Keratinocyte (primary cell): Measurements from ENCODE around the gene NOB1. TPM values are rescaled to one million over a fixed set of nuclear protein-coding genes. Genes with fewer than 3 reads are reported as not detected.

ENCODE experiments used
- DNase-seq: peaks from one replicate; pipeline ENCODE4 v3.0.0-alpha.2; 2011; ENCODE audit warnings: low read depth, missing footprints, low spot score
- FAIRE-seq: peaks from 2 replicates; lab custom pipeline; 2011; peaks lifted over from hg19 to GRCh38; lab: Jason Lieb, UNC
- H2AFZ ChIP-seq: 2 replicates; pipeline ENCODE4 v1.6.0; 2012; ENCODE audit warnings: low read length, control low read depth, inconsistent platforms; ENCODE audit not compliant: control insufficient read depth
- H3K27ac ChIP-seq: 2 replicates; pipeline ENCODE4 v1.5.1; 2011; ENCODE audit warnings: low read length; ENCODE audit not compliant: control insufficient read depth, insufficient read depth
- H3K27me3 ChIP-seq: 3 replicates; pipeline ENCODE4 v1.6.0; 2011; ENCODE audit warnings: low read length; ENCODE audit not compliant: control insufficient read depth, insufficient read depth; ENCODE audit errors: extremely low read depth
- H3K36me3 ChIP-seq, 2 experiments: 2 replicates in 1 of 2; 3 replicates in 1 of 2; pipeline ENCODE4 v1.5.1; 2011; ENCODE audit warnings: low read length in 2 of 2, mild to moderate bottlenecking in 1 of 2; ENCODE audit not compliant: control insufficient read depth in 2 of 2, insufficient read depth in 2 of 2; ENCODE audit errors: extremely low read depth in 1 of 2
- H3K4me1 ChIP-seq: 3 replicates; pipeline ENCODE4 v1.5.1; 2011; ENCODE audit warnings: low read length; ENCODE audit not compliant: control insufficient read depth, insufficient read depth; ENCODE audit errors: extremely low read depth
- H3K4me2 ChIP-seq: 3 replicates; pipeline ENCODE4 v1.6.0; 2011; ENCODE audit warnings: low read depth, low read length; ENCODE audit not compliant: control insufficient read depth, insufficient read depth; ENCODE audit errors: extremely low read depth
- H3K4me3 ChIP-seq, 3 experiments: fragments of 200-600 bp in 1 of 3; sonication (generic) in 1 of 3; 2 replicates in 2 of 3; 3 replicates in 1 of 3; pipeline ENCODE4 v1.5.1; 2011 to 2016; ENCODE audit warnings: low read length in 3 of 3, mild to moderate bottlenecking in 3 of 3, control low read depth in 2 of 3, inconsistent platforms in 1 of 3, low read depth in 1 of 3, mixed read lengths in 1 of 3, mixed run types in 1 of 3, moderate library complexity in 1 of 3; ENCODE audit not compliant: control insufficient read depth in 2 of 3, insufficient read depth in 2 of 3; ENCODE audit errors: extremely low read depth in 1 of 3
- H3K79me2 ChIP-seq: 2 replicates; pipeline ENCODE4 v1.6.0; 2012; ENCODE audit warnings: low read length; ENCODE audit not compliant: control insufficient read depth, insufficient read depth
- H3K9ac ChIP-seq: 3 replicates; pipeline ENCODE4 v1.6.0; 2011; ENCODE audit warnings: low read length; ENCODE audit not compliant: control insufficient read depth, insufficient read depth; ENCODE audit errors: extremely low read depth
- H3K9me1 ChIP-seq: 3 replicates; pipeline ENCODE4 v1.6.0; 2011; ENCODE audit warnings: low read length; ENCODE audit not compliant: control insufficient read depth, insufficient read depth; ENCODE audit errors: extremely low read depth
- H3K9me3 ChIP-seq: 2 replicates; pipeline ENCODE4 v1.5.1; 2012; ENCODE audit warnings: low read depth, low read length; ENCODE audit not compliant: control insufficient read depth
- H4K20me1 ChIP-seq: 3 replicates; pipeline ENCODE4 v1.6.0; 2011; ENCODE audit warnings: low read length; ENCODE audit not compliant: control insufficient read depth, insufficient read depth; ENCODE audit errors: extremely low read depth
- EZH2 ChIP-seq: IDR thresholded peaks from one replicate; pipeline ENCODE4 v1.6.1; 2012; ENCODE audit warnings: inconsistent platforms, mild to moderate bottlenecking, low read length, moderate library complexity
- dilution Hi-C: fragments of 300-500 bp; cut with MboI; formaldehyde crosslinking; loops from one replicate; pipeline ENCODE4 v1.7.0; 2020; ENCODE audit warnings: low sequenced_read_pairs; ENCODE audit not compliant: extremely low pct_ligation_motif_present
- polyA plus RNA-seq, 5 experiments: library from polyadenylated mRNA; depleted of rRNA in 3 of 5; stranded (reverse) in 3 of 5; stranded (forward) in 1 of 5; unstranded in 1 of 5; fragments of >200 nt; gene quantifications; 1 replicate in 1 of 5; 2 replicates in 3 of 5; 3 replicates in 1 of 5; pipeline versions ENCODE4 v1.2.1 to v1.2.3, GENCODE V29; 2011 to 2012; ENCODE audit warnings: missing spikeins in 2 of 5, low read depth in 1 of 5, low replicate concordance in 1 of 5
- TF ChIP-seq, protein P1 (sequence below), 3 experiments: IDR thresholded peaks in 1 of 3; conservative IDR thresholded peaks in 1 of 3; optimal IDR thresholded peaks in 1 of 3; 2 replicates in 2 of 3; 3 replicates in 1 of 3; pipeline versions ENCODE3 to v1.5.1; 2011; ENCODE audit warnings: low read length in 3 of 3, mild to moderate bottlenecking in 3 of 3, moderate library complexity in 2 of 3, control low read depth in 1 of 3, inconsistent platforms in 1 of 3; ENCODE audit not compliant: insufficient read depth in 2 of 3; ENCODE audit errors: extremely low read depth in 1 of 3

Gene NOB1
- polyA plus RNA-seq, 1 donor (not counting 4 experiments of a cell fraction or from before 2014, with no cell fraction given), result 63.0 TPM

DNA sequence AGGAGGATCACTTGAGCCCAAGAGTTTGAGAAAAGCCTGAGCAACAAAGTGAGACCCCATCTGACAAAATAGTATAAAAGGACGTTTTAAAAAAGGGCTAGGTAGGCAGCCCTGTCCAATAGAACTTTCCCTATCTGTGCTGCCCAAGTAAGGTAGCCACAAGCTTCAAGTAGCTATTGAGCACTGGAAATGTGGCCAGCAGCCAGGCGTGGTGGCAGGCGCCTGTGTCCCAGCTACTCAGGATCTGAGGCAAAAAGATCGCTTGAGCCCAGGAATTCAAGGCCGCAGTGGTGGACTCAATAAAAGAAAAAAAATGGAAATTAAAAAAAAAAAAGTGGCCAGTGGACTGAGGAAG is 26.8 kb downstream of the NOB1 start:
- Histone ChIP-seq H3K4me1 (peaks cover 27% of the 10 kb centered on the region), H3K79me2 (peaks cover 21% of the 10 kb centered on the region), H3K9me3 (no peaks in the 10 kb centered on the region), H3K27me3 (no peaks in the 10 kb centered on the region), H4K20me1 (no peaks in the 10 kb centered on the region), H3K4me2 (peak overlapping the region; percentile 81), H2AFZ (no peak overlapping the region), H3K36me3 (no peaks in the 10 kb centered on the region), H3K9me1 (no peaks in the 10 kb centered on the region), H3K4me3 (no peak overlapping the region), H3K9ac (no peak overlapping the region), H3K27ac (no peak overlapping the region)
- DNase-seq (no peak), FAIRE-seq (no peak)
- dilution Hi-C loops, result no loop called here
- TF ChIP-seq, protein P1, sequence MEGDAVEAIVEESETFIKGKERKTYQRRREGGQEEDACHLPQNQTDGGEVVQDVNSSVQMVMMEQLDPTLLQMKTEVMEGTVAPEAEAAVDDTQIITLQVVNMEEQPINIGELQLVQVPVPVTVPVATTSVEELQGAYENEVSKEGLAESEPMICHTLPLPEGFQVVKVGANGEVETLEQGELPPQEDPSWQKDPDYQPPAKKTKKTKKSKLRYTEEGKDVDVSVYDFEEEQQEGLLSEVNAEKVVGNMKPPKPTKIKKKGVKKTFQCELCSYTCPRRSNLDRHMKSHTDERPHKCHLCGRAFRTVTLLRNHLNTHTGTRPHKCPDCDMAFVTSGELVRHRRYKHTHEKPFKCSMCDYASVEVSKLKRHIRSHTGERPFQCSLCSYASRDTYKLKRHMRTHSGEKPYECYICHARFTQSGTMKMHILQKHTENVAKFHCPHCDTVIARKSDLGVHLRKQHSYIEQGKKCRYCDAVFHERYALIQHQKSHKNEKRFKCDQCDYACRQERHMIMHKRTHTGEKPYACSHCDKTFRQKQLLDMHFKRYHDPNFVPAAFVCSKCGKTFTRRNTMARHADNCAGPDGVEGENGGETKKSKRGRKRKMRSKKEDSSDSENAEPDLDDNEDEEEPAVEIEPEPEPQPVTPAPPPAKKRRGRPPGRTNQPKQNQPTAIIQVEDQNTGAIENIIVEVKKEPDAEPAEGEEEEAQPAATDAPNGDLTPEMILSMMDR (optimal IDR thresholded peaks at IDR 0.05 in 1 of 3, IDR thresholded peaks at IDR 0.05 in 1 of 3, conservative IDR thresholded peaks at IDR 0.05 in 1 of 3; ENCODE audit: extremely low read depth in 1 of 3, insufficient read depth in 2 of 3, low read length in 3 of 3), result no peak
- TF ChIP-seq EZH2, result no peak

DNA sequence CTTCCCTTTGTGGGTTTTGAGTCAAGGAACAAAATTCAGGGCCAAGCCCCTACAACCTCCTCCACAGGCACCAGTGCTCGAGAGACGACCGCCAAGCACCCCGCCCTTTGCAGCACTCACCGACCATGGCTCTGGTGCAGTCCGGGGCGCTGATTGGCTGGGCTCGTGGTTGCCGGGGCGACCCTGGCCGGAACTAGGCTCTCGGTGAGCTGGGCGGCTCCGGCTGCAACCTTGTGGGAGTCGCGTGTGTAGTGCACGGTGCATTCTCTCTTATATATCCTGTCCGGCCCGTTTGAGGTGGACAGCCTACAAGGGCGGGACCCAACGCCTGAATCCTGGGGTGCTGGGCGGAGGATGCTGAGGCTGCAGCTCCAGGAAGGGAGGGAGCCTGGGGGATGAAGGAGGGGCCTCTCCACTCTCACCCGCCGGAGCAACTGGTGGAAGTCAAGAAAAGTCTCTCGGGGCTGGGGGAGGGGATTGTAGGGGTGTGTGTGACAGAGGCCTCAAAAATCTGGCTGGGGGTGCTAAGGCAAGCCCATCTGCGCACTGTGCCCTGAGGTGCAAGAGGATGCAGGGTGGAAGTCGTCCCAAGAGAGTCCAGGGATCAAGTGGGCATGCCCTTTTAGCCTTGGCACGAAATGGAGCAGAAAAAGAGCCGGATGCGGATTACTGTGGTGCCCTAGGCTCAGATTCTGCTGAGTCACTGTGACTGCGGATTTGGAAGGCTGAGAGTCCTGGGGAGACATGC is 28.2 kb downstream of the NOB1 start, which contains the start of gene NQO1:
Gene NQO1, minus strand, starts transcription at position 248 of the 748 bp plus-strand sequence. Its CDS starts 121 bp downstream, at position 127.
- no peaks in the 10 kb centered on the region for H4K20me1 ChIP-seq
- TF ChIP-seq, protein P1 (optimal IDR thresholded peaks at IDR 0.05 in 1 of 3, IDR thresholded peaks at IDR 0.05 in 1 of 3, conservative IDR thresholded peaks at IDR 0.05 in 1 of 3; ENCODE audit: extremely low read depth in 1 of 3, insufficient read depth in 2 of 3, low read length in 3 of 3), result no peak
- TF ChIP-seq EZH2, result no peak
- DNase-seq, result peak; percentile 89
- no peaks in the 10 kb centered on the region for H3K27me3 ChIP-seq
- FAIRE-seq, result peak; percentile 34
- peak within 1 kb of the TSS; percentile 70 for H3K9ac ChIP-seq
- H3K36me3 ChIP-seq, result peaks cover under 1 to 2% of the 10 kb centered on the region in 2 experiments
- peak within 1 kb of the TSS; percentile 78 for H3K27ac ChIP-seq
- dilution Hi-C loops, result no loop called here
- H3K4me3 ChIP-seq, result peak within 1 kb of the TSS; percentile 43 to 80 (median 78)
- peaks cover 27% of the 10 kb centered on the region for H3K4me1 ChIP-seq
- peak within 1 kb of the TSS; percentile 77 for H2AFZ ChIP-seq
- H3K9me1 ChIP-seq, result no peaks in the 10 kb centered on the region
- no peaks in the 10 kb centered on the region for H3K9me3 ChIP-seq
- H3K79me2 ChIP-seq, result peaks cover 25% of the 10 kb centered on the region
- H3K4me2 ChIP-seq, result peak within 1 kb of the TSS; percentile 81
